RWPE2 (cell line): ENCODE results near the gene F7.
"Not testable (repeated sequence)": the region's sequence is repeated elsewhere in the genome, so short reads cannot be mapped to it uniquely, and the experiment has no call there.

Experiments
- ATAC-seq: fragments of 200-7000 bp; cut with Tn5 transposase; 3 replicates; pipeline ENCODE4 v1.9.1; 2021; ENCODE audit warnings: low read depth
- DNase-seq: peaks from one replicate; pipeline ENCODE4 v3.0.0-alpha.2; 2020; ENCODE audit warnings: low spot score
- H3K27ac ChIP-seq: fragments of 450-650 bp; 2 replicates; pipeline ENCODE4 v1.5.1; 2017; ENCODE audit warnings: mild to moderate bottlenecking; ENCODE audit not compliant: poor library complexity, severe bottlenecking
- H3K27me3 ChIP-seq: fragments of 250-450 bp; sonication (Bioruptor Pico); 2 replicates; pipeline ENCODE4 v1.5.1; 2021; ENCODE audit warnings: mild to moderate bottlenecking, moderate library complexity; ENCODE audit not compliant: insufficient read depth, poor library complexity, severe bottlenecking
- H3K36me3 ChIP-seq: fragments of 250-450 bp; sonication (Bioruptor Pico); 2 replicates; pipeline ENCODE4 v1.5.1; 2020; ENCODE audit warnings: low read depth, mild to moderate bottlenecking, moderate library complexity
- H3K4me1 ChIP-seq: fragments of 250-450 bp; sonication (Bioruptor Pico); 2 replicates; pipeline ENCODE4 v1.5.1; 2021; ENCODE audit warnings: mild to moderate bottlenecking, moderate library complexity; ENCODE audit not compliant: insufficient read depth, poor library complexity, severe bottlenecking
- H3K4me3 ChIP-seq: fragments of 250-450 bp; sonication (Bioruptor Pico); 2 replicates; pipeline ENCODE4 v1.5.1; 2021; ENCODE audit warnings: mild to moderate bottlenecking, moderate library complexity; ENCODE audit not compliant: severe bottlenecking
- H3K9me3 ChIP-seq: fragments of 250-450 bp; sonication (Bioruptor Pico); 2 replicates; pipeline ENCODE4 v1.5.1; 2021; ENCODE audit warnings: mild to moderate bottlenecking, moderate library complexity; ENCODE audit not compliant: severe bottlenecking
- CTCF ChIP-seq: fragments of 450-650 bp; IDR thresholded peaks from one replicate; pipeline ENCODE4 v1.5.1; 2017; ENCODE audit warnings: mild to moderate bottlenecking, moderate library complexity; ENCODE audit not compliant: poor library complexity, severe bottlenecking

The F7 gene

GRCh38 chr13:113077953-113078901, 27.4 kb upstream of the F7 start:
- ATAC-seq (no peak), DNase-seq (peak; percentile 49)
- no peak overlapping the region for H3K4me3 ChIP-seq
- H3K36me3 ChIP-seq = no peaks in the 10 kb centered on the region
- no peak for TF ChIP-seq CTCF
- no peaks in the 10 kb centered on the region for H3K4me1 ChIP-seq
- H3K27me3 ChIP-seq = no peaks in the 10 kb centered on the region
- no peak overlapping the region for H3K27ac ChIP-seq
- H3K9me3 ChIP-seq = no peaks in the 10 kb centered on the region

GRCh38 chr13:113078902-113079780, 26.4 kb upstream of the F7 start:
- peak; percentile 38 for DNase-seq
- Histone ChIP-seq H3K4me1 (no peaks in the 10 kb centered on the region), H3K9me3 (no peaks in the 10 kb centered on the region), H3K27me3 (no peaks in the 10 kb centered on the region), H3K27ac (no peak overlapping the region), H3K4me3 (no peak overlapping the region), H3K36me3 (no peaks in the 10 kb centered on the region)
- TF ChIP-seq CTCF = no peak
- no peak for ATAC-seq

DNA sequence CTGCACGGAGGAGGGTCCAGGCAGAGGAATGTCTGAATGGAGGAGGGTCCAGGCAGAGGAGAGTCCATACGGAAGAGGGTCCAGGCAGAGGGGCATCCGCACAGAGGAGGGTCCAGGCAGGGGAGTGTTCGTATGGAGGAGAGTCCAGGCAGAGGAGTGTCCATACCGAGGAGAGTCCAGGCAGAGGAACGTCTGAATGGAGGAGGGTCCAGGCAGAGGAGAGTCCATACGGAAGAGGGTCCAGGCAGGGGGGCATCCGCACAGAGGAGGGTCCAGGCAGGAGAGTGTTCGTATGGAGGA, 25.9 kb upstream of the F7 start:
- peak; percentile 18 for DNase-seq
- H3K36me3 ChIP-seq, H3K27me3 ChIP-seq, H3K4me3 ChIP-seq, H3K27ac ChIP-seq, H3K4me1 ChIP-seq, ATAC-seq, H3K9me3 ChIP-seq: not testable (repeated sequence)

DNA sequence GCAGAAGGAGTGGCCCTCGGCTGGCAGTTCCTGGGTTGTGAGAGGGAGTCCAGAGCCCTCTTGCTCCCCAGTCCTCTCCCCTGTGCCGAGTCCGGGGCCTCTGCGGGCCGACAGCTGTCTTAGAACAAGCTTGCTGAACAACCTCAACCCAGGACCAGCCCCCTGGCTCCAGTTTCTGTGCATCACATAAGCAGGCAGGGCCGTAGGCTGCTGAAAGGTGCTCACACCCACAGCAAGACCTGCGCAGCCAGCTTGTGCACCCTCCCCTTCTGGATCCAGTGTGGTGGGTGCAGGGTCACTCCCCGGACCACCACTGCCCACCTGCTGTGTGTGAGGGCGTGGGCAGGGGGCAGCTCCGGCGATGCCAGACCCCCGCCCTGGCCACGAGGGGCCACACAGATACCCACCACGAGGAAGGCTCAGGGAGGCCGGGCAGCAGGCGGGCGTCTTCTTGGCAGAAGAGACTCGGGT, 25.2 kb upstream of the F7 start:
- H3K9me3 ChIP-seq = no peaks in the 10 kb centered on the region
- ATAC-seq = no peak
- H3K27me3 ChIP-seq = no peaks in the 10 kb centered on the region
- H3K4me3 ChIP-seq = no peak overlapping the region
- H3K27ac ChIP-seq = no peak overlapping the region
- H3K36me3 ChIP-seq = no peaks in the 10 kb centered on the region
- no peak for DNase-seq
- no peak for TF ChIP-seq CTCF
- no peaks in the 10 kb centered on the region for H3K4me1 ChIP-seq

GRCh38 chr13:113080901-113081521, 24.6 kb upstream of the F7 start:
- Histone ChIP-seq H3K9me3 (no peaks in the 10 kb centered on the region), H3K27ac (no peak overlapping the region), H3K36me3 (no peaks in the 10 kb centered on the region), H3K27me3 (no peaks in the 10 kb centered on the region), H3K4me3 (no peak overlapping the region), H3K4me1 (no peaks in the 10 kb centered on the region)
- ATAC-seq (no peak), DNase-seq (no peak)
- TF ChIP-seq CTCF = no peak
